SK-N-DZ (cell line): ENCODE measurements around the gene UBE3A.

Experiments used
- DNase-seq: peaks from one replicate; pipeline ENCODE4 v3.0.0-alpha.2; 2015; ENCODE audit warnings: low spot score

The UBE3A gene

GRCh38 chr15:25331860-25332259 lies 107.0 kb downstream of the UBE3A start:
- no peak for DNase-seq

GRCh38 chr15:25331404-25331803 lies 107.4 kb downstream of the UBE3A start:
- DNase-seq = no peak

GRCh38 chr15:25329696-25330095 lies 109.1 kb downstream of the UBE3A start:
- no peak for DNase-seq

GRCh38 chr15:25327686-25328085 lies 111.1 kb downstream of the UBE3A start:
- DNase-seq = no peak

- no peak for DNase-seq
Observed at GRCh38 chr15:25325187-25325586, 113.6 kb downstream of the UBE3A start.

GRCh38 chr15:25323420-25323819 lies 115.4 kb downstream of the UBE3A start:
- DNase-seq = no peak

GRCh38 chr15:25287823-25288222 lies 151.0 kb downstream of the UBE3A start:
- no peak for DNase-seq
